CD4-positive, alpha-beta T cell (primary cell): ENCODE results near the gene DEF6. TPM values are rescaled to one million over a fixed set of nuclear protein-coding genes. Genes with fewer than 3 reads are reported as not detected.

Experiments
- ATAC-seq: fragments of 200-7000 bp; cut with Tn5 transposase; one replicate; pipeline ENCODE4 v1.10.0; 2022; ENCODE audit warnings: mild to moderate bottlenecking; ENCODE audit not compliant: poor library complexity
- CTCF ChIA-PET: fragments of 350-600 bp; sonication (Branson Sonifier 250); formaldehyde crosslinking; loops from one replicate; lab custom pipeline; 2021; ENCODE audit warnings: antibody characterized with exemption, inconsistent platforms; lab: Charles Lee
- POLR2A ChIA-PET: fragments of 350-600 bp; sonication (Branson Sonifier 250); formaldehyde crosslinking; loops from one replicate; lab custom pipeline; 2021; ENCODE audit warnings: antibody characterized with exemption, inconsistent platforms; lab: Charles Lee
- DNase-seq, 14 experiments: peaks; one replicate each; pipeline ENCODE4 v3.0.0-alpha.2; 2013 to 2020; ENCODE audit warnings: mixed read lengths in 2 of 14
- H3K27ac ChIP-seq, 2 donors: one replicate each; pipeline versions ENCODE4 v1.5.1 to v1.7.0; 2013; ENCODE audit warnings: low read length in 2 of 2, low read depth in 1 of 2, mild to moderate bottlenecking in 1 of 2
- H3K27me3 ChIP-seq, 2 experiments: 1 replicate in 1 of 2; 2 replicates in 1 of 2; pipeline versions ENCODE4 v1.6.1 to v1.7.0; 2013; ENCODE audit warnings: low read length in 2 of 2, control low read depth in 1 of 2, mild to moderate bottlenecking in 1 of 2, moderate library complexity in 1 of 2; ENCODE audit not compliant: insufficient read depth in 2 of 2, control insufficient read depth in 1 of 2
- H3K36me3 ChIP-seq: one replicate; pipeline ENCODE4 v1.6.1; 2013; ENCODE audit warnings: low read length, control low read depth; ENCODE audit not compliant: insufficient read depth
- H3K4me1 ChIP-seq: one replicate; pipeline ENCODE4 v1.6.1; 2013; ENCODE audit warnings: low read length, control low read depth; ENCODE audit not compliant: insufficient read depth
- H3K4me3 ChIP-seq: one replicate; pipeline ENCODE4 v1.5.1; 2013; ENCODE audit warnings: mild to moderate bottlenecking, low read length, moderate library complexity
- H3K9me3 ChIP-seq, 2 experiments: 1 replicate in 1 of 2; 2 replicates in 1 of 2; pipeline versions ENCODE4 v1.6.1 to v1.7.0; 2013; ENCODE audit warnings: low read length in 2 of 2, mild to moderate bottlenecking in 2 of 2, control low read depth in 1 of 2, moderate library complexity in 1 of 2; ENCODE audit not compliant: control insufficient read depth in 1 of 2, insufficient read depth in 1 of 2
- H3K27ac Mint-ChIP-seq: one replicate; pipeline ENCODE4 v1.8.0; 2020; ENCODE audit warnings: mixed read lengths
- H3K27me3 Mint-ChIP-seq: one replicate; pipeline ENCODE4 v1.8.0; 2021; ENCODE audit warnings: mixed read lengths
- H3K36me3 Mint-ChIP-seq: one replicate; pipeline ENCODE4 v1.8.0; 2021; ENCODE audit warnings: low read depth, mixed read lengths
- H3K4me1 Mint-ChIP-seq: one replicate; pipeline ENCODE4 v1.8.0; 2021; ENCODE audit warnings: low read depth, mixed read lengths
- H3K4me3 Mint-ChIP-seq: one replicate; pipeline ENCODE4 v1.8.0; 2020; ENCODE audit warnings: mild to moderate bottlenecking, mixed read lengths
- H3K9me3 Mint-ChIP-seq: one replicate; pipeline ENCODE4 v1.8.0; 2020; ENCODE audit warnings: mixed read lengths
- CTCF ChIP-seq: fragments of 200-600 bp; IDR thresholded peaks from one replicate; pipeline ENCODE4 v1.8.0; 2022; ENCODE audit warnings: antibody characterized with exemption, mild to moderate bottlenecking
- intact Hi-C, 2 experiments: fragments of 100-400 bp; cut with DNase I in 1 of 2; cut with micrococcal nuclease in 1 of 2; formaldehyde crosslinking; loops; one replicate each; pipeline versions ENCODE4 v1.15.1 to v1.9.0; 2023 to 2025; cut with DNase I, micrococcal nuclease
- total RNA-seq, 174 experiments: library from RNA in 2 of 174; stranded (reverse) in 2 of 174; gene quantifications; one replicate each; pipeline ENCODE4 v1.2.3 and lab custom pipeline; 2021 to 2026

DEF6 gene
- total RNA-seq, 2 experiments from 2014 or later: 209 to 212 TPM

GRCh38 chr6:35312076-35312800, 14.6 kb downstream of the DEF6 start:
- Mint-ChIP-seq H3K9me3 (no peaks in the 10 kb centered on the region), H3K27me3 (no peaks in the 10 kb centered on the region), H3K27ac (peak overlapping the region; percentile 99), H3K4me1 (peaks cover 97% of the 10 kb centered on the region), H3K36me3 (peaks cover 96% of the 10 kb centered on the region), H3K4me3 (peak overlapping the region; percentile 84)
- no peaks in the 10 kb centered on the region for H3K27me3 ChIP-seq
- peak overlapping the region; percentile 46 for H3K4me3 ChIP-seq
- ATAC-seq: peak; percentile 8
- peaks cover 61% of the 10 kb centered on the region for H3K4me1 ChIP-seq
- POLR2A ChIA-PET: interaction anchor here (1.0 to 9.4 kb wide), 5 partner anchors 9 to 140 kb away, joined by 5 to 74 read pairs (median 21); partner anchors contain the start of genes DEF6 and FANCE
- DNase-seq: no peak
- no peaks in the 10 kb centered on the region for H3K9me3 ChIP-seq
- H3K36me3 ChIP-seq: peaks cover 73% of the 10 kb centered on the region
- H3K27ac ChIP-seq: peak overlapping the region; percentile 95
- intact Hi-C loops: no loop called here
- CTCF ChIA-PET: interaction anchor here (0.8 to 3.6 kb wide), 6 partner anchors 8 to 29 kb away, joined by 3 to 20 read pairs (median 4); partner anchors contain the start of genes DEF6 and PPARD
- TF ChIP-seq CTCF: no peak

GRCh38 chr6:35312807-35313206, 15.2 kb downstream of the DEF6 start:
- no peak for ATAC-seq
- Mint-ChIP-seq H3K36me3 (peaks cover 96% of the 10 kb centered on the region), H3K4me1 (peaks cover 95% of the 10 kb centered on the region), H3K4me3 (peak overlapping the region; percentile 81), H3K27me3 (no peaks in the 10 kb centered on the region), H3K9me3 (no peaks in the 10 kb centered on the region), H3K27ac (peak overlapping the region; percentile 99)
- intact Hi-C loops: no loop called here
- H3K4me1 ChIP-seq: peaks cover 58% of the 10 kb centered on the region
- H3K27me3 ChIP-seq: no peaks in the 10 kb centered on the region
- ChIA-PET POLR2A (interaction anchor here (1.0 to 9.4 kb wide), 4 partner anchors 10 to 139 kb away, joined by 5 to 74 read pairs (median 30); partner anchors contain the start of genes DEF6 and FANCE), CTCF (interaction anchor here (1.0 to 3.6 kb wide), 5 partner anchors 8 to 29 kb away, joined by 3 to 20 read pairs (median 5); partner anchors contain the start of genes DEF6 and PPARD)
- peaks cover 73% of the 10 kb centered on the region for H3K36me3 ChIP-seq
- H3K9me3 ChIP-seq: no peaks in the 10 kb centered on the region
- peak overlapping the region; percentile 46 for H3K4me3 ChIP-seq
- no peak for TF ChIP-seq CTCF
- peak overlapping the region; percentile 95 for H3K27ac ChIP-seq
- no peak for DNase-seq

GRCh38 chr6:35317483-35318195, 20.0 kb downstream of the DEF6 start:
- Histone ChIP-seq H3K9me3 (no peaks in the 10 kb centered on the region), H3K27ac (no peak overlapping the region), H3K4me1 (peaks cover 21% of the 10 kb centered on the region), H3K27me3 (no peaks in the 10 kb centered on the region), H3K36me3 (peaks cover 86% of the 10 kb centered on the region), H3K4me3 (no peak overlapping the region)
- DNase-seq: no peak
- Mint-ChIP-seq H3K4me3 (no peak overlapping the region), H3K27ac (peak overlapping the region; percentile 58), H3K36me3 (peaks cover 95% of the 10 kb centered on the region), H3K27me3 (no peaks in the 10 kb centered on the region), H3K4me1 (peaks cover 69% of the 10 kb centered on the region), H3K9me3 (no peaks in the 10 kb centered on the region)
- intact Hi-C loops: no loop called here
- ChIA-PET CTCF (interaction anchor here (0.9 to 1.5 kb wide), 2 partner anchors 12 to 19 kb away, joined by 3 to 5 read pairs; no protein-coding TSS in a partner anchor), POLR2A (interaction anchor here (1.1 to 1.7 kb wide), 3 partner anchors 13 to 21 kb away, joined by 3 to 8 read pairs (median 6); partner anchors contain the start of gene DEF6)
- no peak for TF ChIP-seq CTCF
- no peak for ATAC-seq
